NCI-H1417 (cell line): ENCODE results near the gene TRIM38.

ENCODE experiments used
- DNase-seq, 3 experiments: peaks; one replicate each; lab custom pipeline; 2025; lab: John Stamatoyannopoulos, UW

The TRIM38 gene

GRCh38 chr6:26026833-26027490 is 64.4 kb downstream of the TRIM38 start:
- DNase-seq = peak; percentile 97 to 99 (median 99)

GRCh38 chr6:26027491-26028211 is 65.0 kb downstream of the TRIM38 start:
- DNase-seq = no peak

GRCh38 chr6:26028212-26028745 is 65.7 kb downstream of the TRIM38 start:
- DNase-seq = no peak

GRCh38 chr6:26028746-26029569 is 66.4 kb downstream of the TRIM38 start:
- peak in 2 of 3 experiments; percentile 12 to 35 for DNase-seq

GRCh38 chr6:26029570-26029856 is 66.9 kb downstream of the TRIM38 start:
- no peak for DNase-seq

GRCh38 chr6:26029857-26030653 is 67.5 kb downstream of the TRIM38 start:
- peak in 1 of 3 experiments; percentile 36 for DNase-seq

- peak in 1 of 3 experiments; percentile 38 for DNase-seq
Measured at GRCh38 chr6:26030716-26031115, 68.1 kb downstream of the TRIM38 start.

GRCh38 chr6:26031151-26031594 is 68.6 kb downstream of the TRIM38 start:
- peak in 1 of 3 experiments; percentile 67 for DNase-seq

- peak; percentile 95 to 99 (median 99) for DNase-seq
Measured at GRCh38 chr6:26031595-26032339, 69.2 kb downstream of the TRIM38 start.

- DNase-seq = peak in 2 of 3 experiments; percentile 59 to 84
Measured at GRCh38 chr6:26032340-26033084, 69.9 kb downstream of the TRIM38 start.

GRCh38 chr6:26033085-26033940 is 70.7 kb downstream of the TRIM38 start:
- DNase-seq = peak; percentile 87 to 94 (median 92)

- no peak for DNase-seq
Measured at GRCh38 chr6:26033941-26034354, 71.3 kb downstream of the TRIM38 start.

- no peak for DNase-seq
Measured at GRCh38 chr6:26034905-26035304, 72.3 kb downstream of the TRIM38 start.
